ENCODE measurements around the gene REX1BD.

DNA sequence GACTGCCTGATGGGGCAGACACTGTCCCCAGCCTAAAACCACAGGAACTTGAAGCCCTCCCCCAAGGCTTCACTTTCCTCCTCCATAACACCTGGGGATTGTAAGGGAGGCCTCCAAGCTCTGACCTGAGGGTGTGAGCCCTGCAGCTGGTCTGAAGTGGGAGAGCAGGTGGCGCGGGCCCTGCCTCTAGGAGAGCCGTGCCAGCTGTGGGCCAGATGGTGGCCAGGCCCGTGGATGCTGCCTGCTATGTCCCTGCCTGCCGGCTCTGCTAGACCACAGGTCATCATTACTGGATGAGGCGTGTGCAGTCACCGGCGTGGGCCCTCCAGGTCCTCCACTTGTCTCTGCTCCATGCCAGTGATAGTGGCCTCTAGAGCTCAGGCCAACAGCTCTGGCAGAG is 44.7 kb downstream of the REX1BD start:
- TF ChIP-seq POLR2AphosphoS5 (IDR thresholded peaks at IDR 0.05; ENCODE audit: borderline replicate concordance, low read depth, low read length) (no peak), EZH2 (IDR thresholded peaks at IDR 0.05) (no peak), FOXP2 (optimal IDR thresholded peaks at IDR 0.05; ENCODE audit: control extremely low read depth, extremely low read length, insufficient read depth) (no peak)

Measured in SK-N-MC (cell line).